OCI-LY7 (cell line): ENCODE data around the gene SLMAP.

Source experiments
- CTCF ChIP-seq: fragments of 200-600 bp; sonication (generic); conservative IDR thresholded peaks from 2 replicates; pipeline ENCODE4 v1.5.1; 2014; ENCODE audit warnings: mild to moderate bottlenecking, antibody characterized with exemption, low read length, moderate library complexity, mixed read lengths
- EZH2phosphoT487 ChIP-seq: fragments of 200-600 bp; sonication (generic); IDR thresholded peaks from 2 replicates; pipeline ENCODE4 v1.6.1; 2018; ENCODE audit warnings: low read depth, borderline replicate concordance, mild to moderate bottlenecking, mixed run types, antibody characterized with exemption, low read length, moderate library complexity, mixed read lengths

- no peak for TF ChIP-seq CTCF
- TF ChIP-seq EZH2phosphoT487, result no peak
Measured at GRCh38 chr3:57706462-57706861, 49.6 kb upstream of the SLMAP start.
